Stimulated activated CD8-positive, alpha-beta memory T cell treated with anti-CD3 and anti-CD28 coated beads, Interleukin-2, amount 100 ng/mL, for 48 hours (primary cell): ENCODE measurements around the gene COX4I2.

ENCODE experiments used
- DNase-seq, 2 donors: peaks; one replicate each; pipeline ENCODE4 v3.0.0-alpha.2; 2020; ENCODE audit warnings: low read depth in 2 of 2

Gene COX4I2

DNA sequence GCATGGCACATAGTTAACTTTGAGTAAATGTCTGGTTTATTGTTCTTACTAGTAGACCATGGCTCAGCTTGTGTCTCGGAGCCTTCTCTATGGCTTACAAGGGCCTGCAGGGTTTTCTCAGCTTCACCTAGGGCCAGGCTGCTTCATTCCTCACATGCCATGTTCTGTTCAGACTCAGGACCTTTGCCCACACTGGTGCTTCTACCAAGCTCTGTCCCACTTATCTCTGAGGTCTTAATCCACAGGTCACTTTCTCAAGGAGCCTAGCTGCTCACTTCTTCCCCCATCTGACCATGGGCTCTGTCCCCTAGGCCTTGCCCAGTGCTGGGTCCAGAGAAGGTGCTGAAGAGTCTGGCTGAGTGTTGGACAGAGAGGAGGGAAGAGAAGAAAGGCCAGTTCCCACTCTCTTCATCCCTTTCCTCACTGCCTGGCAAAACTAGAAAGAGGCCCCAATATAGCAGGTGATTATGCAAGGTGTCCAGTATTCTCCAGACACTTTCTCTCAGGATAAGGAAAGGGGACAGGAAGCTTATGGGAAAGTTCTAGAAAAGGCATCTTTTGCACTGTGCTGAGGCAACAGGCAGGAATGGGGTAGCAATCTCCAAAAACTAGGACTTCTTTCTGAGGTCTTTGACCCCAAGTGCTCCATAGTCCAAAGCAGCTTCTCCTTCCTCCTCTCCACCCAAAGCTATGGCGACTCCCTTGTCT is 40.0 kb downstream of the COX4I2 start:
- DNase-seq = no peak

DNA sequence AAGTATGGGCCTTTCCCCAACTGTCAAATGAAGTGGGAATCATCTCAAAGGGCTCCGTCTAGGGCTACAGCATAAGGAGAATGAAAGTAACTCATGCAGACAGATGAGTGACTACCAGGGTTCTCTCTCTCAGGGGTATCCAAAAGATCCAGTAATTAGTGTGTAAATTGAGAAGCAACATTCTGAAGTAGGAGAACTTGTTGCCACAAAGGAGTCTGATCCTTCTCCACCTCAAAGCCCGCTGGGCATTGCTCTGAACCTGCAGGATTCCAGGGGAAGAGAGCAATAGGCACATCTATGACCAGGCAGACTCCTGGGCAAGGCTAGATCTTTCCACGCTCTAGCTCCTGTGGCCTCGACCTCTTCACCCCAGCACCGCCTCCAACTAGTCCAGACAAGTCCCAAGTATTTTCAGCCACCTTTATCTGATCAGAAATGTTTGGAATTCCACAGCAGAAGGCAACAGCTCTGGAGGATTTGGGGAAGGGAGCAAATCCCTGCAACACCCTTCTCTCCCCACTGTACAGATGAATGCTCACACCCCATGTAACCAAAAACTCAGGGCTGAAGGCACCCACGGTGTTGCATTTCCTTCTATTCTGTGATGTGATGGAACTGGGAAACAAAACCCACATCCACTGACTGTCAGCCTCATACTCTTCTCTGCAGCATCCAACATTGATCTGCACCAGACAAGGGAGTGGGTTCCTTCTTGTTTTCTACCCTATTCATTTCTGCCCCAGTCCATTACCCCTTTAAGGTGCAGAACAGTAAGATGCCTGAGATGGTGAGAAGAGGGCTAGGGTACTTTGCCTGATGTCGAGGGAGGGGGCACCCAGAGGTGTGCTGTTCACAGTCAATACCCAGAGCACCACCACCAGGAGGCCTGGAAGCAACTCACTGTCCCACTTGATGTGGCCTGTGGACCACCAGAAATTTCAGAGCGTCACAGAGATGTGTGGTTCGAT is 41.0 kb downstream of the COX4I2 start:
- DNase-seq = no peak

DNA sequence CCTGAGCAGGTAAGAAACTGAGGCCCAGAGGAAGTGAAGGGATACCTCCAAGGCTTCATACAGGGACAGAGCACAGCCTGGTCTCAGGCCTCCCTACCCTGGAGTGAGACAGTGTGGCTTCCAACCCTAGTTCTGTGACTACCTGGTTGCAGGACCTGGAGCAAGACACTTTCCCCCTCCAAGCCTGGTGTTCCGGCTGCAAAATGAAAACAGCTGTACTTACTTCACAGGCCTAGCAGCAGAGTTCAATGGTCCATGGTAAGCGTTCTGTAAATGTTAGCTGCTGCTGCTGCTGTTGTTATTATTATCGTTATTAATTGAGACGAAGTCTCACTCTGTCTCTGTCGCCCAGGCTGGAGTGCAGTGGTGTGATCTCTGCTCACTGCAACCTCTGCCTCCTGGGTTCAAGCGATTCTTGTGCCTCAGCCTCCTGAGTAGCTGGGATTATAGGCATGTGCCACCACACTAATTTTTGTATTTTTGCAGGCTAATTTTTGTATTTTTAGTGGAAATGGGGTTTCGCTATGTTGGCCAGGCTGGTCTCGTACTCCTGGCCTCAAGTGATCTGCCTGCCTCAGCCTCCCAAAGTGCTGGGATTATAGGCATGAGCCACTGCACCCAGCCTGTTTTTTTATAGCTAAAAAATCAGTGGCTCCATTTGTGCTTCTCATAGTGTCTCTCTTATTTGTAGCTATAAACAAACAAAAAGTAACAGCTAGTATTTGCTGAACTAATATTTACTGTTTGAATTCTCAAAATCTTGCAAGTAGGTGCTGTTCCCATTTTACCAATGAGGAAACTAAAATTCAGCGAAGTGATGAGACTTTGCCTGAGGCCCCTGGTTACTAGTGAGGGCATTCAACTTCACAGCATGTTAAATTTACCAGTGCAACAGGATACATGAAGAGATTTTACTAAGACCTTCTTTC is 41.9 kb downstream of the COX4I2 start:
- DNase-seq = no peak

DNA sequence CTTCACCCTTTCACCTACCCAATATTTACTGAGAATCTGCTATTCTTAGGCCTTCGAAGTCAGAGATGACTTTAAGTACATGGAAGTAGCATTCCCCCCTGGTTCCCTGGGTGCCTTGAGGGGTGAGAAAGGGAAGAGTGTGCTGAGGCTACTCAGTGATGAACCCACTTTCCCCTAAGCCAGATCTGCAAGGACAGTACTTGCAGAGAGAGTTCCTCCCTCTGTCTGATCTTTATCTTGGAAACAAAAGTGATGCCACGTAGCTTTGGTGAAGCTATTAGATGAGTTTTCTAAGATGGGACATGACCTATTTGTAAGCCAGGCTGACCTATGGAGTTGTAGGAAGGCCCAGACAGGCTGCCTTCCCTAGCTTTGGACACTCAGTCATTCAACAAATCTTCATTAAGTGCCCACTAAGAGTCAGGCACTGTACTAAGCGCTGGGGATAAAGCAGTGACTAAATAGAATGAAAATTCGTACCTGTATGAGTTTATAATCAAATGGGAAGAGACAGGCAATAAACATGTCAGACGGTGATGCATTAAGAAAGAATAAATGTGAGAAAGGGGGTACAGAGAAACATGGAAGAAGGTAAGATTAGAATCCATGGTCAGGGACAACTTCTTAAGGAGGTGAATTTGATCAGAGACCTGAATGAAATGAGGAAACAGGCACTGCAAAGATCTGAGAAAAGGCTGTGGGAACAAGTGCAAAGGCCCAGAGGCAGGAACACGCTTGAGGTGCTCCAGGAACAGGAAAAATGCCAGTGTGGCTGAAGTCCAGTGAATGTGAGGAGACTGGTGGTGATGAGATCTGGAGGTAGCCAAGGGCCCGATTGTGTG is 42.8 kb downstream of the COX4I2 start:
- DNase-seq = no peak

DNA sequence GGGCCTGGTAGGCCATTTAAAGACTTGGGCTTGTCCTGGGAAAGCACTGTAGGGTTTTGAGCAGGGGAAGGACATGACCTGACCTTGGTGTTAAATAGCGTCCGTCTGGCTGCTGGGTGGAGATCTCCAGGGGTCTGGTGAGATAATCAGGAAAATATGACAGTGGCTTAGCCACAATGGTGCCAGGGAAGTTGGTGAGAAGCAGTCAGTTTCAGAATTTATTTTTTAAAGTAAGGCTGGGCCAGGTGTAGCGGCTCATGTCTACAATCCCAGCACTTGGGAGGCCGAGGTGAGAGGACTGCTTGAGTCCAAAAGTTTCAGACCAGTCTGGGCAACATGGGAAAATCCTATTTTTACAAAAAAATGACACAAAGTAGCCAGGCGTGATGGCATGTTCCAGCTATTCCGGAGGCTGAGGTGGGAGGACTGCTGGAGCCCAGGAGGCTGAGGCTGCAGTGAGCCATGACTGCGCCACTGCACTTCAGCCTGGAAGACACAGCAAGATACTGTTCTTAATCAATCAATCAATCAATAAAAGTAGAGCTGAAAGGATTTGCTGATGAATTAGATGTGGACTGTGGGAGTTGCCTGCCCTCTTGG is 43.5 kb downstream of the COX4I2 start:
- no peak for DNase-seq

DNA sequence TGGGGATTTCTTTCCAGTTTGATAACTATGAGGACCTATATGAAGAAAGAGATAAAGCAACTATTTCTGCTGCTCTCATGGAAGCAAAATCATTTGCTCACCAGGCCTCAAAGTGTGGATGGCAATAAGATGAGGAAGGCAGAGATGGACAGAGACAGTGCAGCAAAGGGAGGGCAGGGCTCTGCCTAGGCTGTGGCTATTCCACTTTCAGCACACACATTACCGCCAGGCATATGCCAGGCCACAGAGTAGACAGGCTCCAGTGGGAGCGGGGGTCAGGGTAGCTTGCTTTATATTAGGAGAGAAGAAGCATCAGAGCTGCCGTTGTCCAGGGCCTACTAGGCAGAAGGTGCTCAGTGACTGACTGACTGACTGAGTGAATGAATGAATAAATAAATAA is 44.1 kb downstream of the COX4I2 start:
- no peak for DNase-seq

DNA sequence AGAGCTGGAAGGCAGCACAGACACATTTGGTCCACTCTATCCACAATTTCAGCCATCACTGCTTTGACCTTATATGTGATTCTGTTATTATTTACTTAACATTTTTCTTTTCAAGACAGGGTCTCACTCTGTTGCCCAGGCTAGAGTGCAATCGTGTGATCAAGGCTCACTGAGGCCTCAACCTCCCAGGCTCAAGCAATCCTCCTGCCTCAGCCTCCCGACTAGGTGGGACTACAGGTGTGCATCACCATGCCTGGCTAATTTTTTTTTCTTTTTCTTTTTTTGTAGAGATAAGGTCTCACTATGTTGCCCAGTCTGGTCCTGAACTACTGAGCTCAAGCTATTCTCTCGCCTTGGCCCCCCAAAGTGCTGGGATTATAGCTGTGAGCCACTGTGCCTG is 44.6 kb downstream of the COX4I2 start:
- DNase-seq = no peak

DNA sequence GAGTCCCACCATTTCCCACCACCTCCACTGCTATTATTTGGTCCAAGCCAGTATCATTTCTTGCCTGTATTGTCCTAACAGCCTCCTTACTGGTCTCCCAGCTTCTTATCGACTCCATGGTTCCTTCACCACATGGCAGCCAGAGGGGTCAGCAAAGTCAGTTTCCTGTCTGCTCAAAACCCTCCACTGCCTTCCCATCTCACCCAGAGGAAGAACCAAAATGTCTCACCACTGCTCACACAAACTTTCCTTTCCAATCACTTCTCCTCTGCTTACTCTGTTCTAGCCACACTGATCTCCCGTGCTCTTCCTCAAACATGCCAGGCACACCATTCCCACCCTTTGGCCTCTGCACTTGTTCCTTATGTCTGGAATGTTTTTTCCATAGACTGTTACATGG is 45.2 kb downstream of the COX4I2 start:
- DNase-seq = no peak

DNA sequence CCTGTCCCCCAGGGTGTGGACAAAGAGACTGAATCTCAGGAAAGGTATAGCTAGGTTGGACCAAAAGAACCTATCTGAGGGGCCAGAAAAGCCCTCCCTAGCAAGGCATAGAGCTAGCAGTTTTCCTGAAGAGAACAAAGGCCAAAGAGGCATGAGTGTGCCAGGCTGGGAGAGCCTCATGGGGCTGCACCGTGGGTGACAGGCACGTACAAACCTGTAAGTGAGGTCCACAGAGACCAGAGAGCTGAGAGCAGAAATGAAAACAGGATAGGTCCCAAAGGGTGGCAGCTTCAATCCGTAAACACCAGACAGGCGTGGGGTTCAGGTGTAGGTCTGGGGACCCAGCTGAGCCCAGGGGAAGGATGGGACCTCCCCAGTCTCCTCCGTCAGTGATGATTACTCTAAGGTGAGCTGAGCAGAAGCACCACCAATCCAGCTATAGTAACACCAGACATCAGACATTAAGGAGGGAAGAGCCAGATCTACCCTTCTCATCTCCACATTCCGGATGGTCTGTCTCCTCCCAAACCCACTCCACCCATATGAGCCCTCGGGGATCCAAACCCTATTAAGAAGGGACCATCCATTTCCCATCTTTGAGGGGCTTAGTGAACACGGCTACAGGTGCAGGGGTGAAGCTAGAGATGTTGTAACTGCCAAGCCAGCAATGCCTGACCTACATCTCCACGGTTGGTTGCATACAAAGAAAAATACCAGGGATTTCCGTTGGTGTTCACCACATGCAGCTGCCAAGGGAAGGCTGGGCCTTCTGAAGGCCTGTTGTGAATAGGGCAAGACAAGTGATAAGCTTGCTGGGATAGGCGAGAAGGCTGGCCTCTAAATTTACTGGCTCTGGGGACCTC is 46.7 kb downstream of the COX4I2 start:
- DNase-seq = no peak

DNA sequence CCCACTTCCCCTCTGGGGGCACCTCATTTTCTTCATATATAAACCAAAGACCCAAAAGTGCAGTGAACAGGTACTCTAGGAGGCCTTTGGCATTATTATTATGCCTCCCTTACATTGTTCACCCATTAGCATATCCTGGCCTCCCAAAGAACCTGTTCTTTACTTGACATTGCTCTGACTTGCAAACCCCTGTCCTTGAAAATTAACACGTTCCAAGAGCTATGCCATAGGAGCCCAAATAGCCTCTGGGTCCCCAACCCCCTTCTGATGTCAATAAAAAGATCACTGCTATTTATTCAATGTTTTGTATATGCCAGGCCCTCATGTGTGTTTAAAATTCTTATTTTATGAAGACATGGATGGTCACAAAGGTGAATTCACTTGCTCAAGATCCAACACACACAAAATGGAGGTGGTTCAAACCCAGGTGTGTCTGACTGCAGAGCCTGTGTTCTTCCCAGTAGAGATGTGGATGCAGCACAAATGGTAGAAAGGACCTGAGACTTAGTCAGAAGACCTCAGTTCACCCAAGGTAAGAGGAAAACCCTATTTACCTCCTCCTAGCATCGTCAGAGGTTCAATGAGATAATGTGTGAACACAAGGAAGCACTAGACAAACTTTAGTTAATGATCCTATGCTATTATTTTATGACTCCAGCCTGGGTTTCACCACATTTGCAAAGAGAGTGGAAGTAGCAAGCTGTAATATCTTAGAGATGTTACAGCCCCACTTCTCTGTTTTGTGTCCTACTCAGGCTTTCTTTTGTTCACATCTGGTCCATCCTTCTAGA is 48.3 kb downstream of the COX4I2 start:
- DNase-seq = no peak

DNA sequence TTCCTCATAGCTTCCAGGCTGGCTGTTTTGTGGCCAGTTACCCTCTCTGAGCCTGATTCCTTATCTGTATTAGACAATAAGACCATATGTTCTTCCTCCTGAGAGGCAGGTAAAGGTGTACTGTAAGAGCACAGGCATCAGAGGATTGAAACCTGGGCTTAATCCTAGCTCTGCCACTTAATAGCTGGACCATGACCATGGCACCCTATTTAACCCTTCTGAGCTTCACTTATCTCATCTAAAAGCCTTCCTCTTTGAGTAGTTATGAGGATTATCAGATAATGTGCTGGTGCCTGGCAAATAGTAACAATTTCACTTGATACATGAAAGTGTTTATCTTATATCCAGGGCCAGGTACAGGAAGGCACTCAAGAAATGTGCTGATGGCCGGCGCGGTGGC is 50.1 kb downstream of the COX4I2 start:
- DNase-seq = no peak

DNA sequence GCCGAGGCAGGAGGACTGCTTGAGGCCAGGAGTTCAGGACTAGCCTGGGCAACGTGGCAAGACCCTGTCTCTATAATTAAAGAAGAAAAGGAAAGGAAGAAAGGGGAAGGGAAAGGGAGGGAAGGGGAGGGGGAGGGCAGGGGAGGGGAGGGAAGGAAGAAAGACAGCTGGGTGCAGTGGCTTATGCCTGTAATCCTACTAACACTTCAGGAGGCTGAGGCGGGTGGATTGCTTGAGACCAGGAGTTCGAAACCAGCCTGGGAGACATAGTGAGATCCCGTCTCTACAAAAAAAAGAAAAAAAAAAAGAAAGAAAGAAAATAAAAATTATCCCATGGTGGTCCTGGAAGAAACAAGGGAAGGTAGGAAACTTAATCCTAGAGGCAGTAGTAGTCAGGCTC is 51.4 kb downstream of the COX4I2 start:
- no peak for DNase-seq

DNA sequence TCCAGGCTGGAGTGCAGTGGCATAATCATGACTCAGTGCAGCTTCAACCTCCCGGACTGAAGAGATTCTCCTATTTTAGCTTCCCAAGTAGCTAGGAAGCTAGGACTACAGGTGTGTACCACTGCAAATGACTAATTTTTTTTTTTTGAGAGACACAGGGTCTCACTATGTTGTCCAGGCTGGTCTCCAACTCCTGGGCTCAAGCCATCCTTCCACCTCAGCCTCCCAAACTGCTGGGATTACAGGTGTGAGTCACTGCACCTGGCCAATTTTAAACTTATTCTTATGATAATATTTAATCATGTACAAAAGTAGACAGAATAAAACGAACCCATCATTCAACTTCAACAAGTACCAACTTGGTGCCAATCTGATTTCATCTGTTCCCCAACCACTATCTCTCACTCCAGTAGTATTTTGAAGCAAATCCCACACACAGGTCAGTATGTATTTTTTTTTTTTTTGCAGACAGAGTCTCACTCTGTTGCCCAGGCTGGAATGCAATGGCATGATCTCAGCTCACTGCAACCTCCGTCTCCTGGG is 52.5 kb downstream of the COX4I2 start:
- no peak for DNase-seq

DNA sequence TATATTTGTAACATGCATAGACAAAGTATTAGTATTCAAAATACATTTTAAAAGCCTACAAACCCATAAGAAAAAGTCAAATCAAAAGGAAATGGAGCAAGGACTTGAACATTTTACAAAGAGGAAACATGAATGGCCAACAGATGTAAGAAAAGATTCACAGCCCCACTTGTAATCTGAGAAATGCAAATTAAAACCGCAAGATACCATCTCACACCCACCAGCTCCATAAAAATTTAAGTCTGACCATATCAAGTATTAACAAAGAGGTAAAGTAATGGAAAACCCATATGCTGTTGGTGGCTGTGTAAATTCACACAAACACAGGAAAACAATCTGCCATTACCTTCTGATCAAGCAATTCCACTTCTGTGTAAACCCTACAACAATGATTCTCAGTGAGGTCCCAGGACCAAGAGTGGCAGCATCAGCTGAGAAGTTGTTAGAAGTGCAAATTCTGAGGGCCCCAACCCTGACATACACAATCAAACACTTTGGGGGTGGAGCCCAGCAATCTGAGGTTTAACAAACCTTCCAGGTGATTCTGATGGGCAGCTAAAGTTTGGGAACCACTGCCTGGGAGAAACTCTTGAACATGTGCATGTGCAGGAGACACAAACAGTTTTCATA is 54.0 kb downstream of the COX4I2 start:
- no peak for DNase-seq

DNA sequence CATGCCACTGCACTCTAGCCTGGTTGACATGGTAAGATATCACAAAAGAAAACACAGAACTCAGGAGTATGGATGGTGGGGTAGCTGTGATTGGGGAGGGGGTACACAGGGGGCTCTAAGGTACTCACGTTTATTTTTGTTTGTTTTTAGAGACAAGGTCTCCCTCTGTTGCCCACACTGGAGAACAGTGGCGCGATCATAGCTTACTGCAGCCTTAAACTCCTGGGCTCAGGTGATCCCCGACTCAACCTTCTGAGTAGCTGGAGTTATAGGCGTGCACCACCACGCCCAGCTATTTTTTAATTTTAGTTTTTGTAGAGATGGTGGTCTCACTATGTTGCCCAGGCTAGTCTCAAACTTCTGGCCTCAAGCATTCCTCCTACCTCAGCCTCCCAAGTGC is 55.7 kb downstream of the COX4I2 start:
- no peak for DNase-seq

DNA sequence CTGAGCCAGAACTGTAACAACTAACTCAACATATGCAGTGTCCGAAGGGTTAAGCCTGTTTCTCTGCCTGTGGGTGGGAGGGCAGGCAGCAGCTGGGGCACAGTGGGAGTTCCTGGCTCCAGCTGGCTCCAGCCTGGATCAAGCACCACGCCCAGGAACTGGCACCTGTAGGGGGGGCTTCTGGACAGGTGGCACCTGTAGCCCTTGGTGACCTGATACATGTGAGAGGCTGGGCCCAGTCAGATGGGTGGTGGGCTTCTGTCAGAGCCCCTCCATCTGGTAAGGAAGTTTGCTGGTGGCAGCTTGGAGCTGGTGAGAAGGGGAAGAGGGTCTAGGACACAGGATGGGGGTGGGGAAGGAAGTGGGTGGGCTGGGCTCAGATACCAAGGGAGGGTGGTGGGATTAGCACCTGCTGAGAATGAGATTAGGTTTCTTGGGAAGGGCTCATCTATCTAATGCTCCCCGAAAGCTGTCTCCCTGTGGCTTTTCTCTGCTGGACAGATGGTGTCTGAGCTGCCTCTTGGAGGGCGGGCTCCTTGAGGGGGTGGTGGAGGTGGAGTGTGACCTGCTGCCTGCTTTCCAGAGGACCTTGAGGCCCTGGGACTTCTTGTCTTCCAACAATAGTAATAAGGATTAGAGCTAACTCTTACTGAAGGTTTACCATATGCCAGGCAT is 56.4 kb downstream of the COX4I2 start:
- DNase-seq = no peak
